ENCODE data around the gene CASP14. TPM values are rescaled to one million over a fixed set of nuclear protein-coding genes. Genes with fewer than 3 reads are reported as not detected.

The CASP14 gene
- total and polyA plus RNA-seq, 8 donors: not detected

- no peak overlapping the region for H3K4me3 ChIP-seq
- DNase-seq: no peak
- H3K27me3 ChIP-seq: peaks cover 0 to 4% (median 0%) of the 10 kb centered on the region in 3 donors
- H3K27ac ChIP-seq: no peak overlapping the region
- no peaks in the 10 kb centered on the region for H3K36me3 ChIP-seq
- no peak for TF ChIP-seq EP300 (IDR thresholded peaks at IDR 0.05)
- TF ChIP-seq POLR2A (IDR thresholded peaks at IDR 0.05): no peak
- no peak for TF ChIP-seq POLR2AphosphoS5 (IDR thresholded peaks at IDR 0.05)
- no peak for TF ChIP-seq CTCF (IDR thresholded peaks at IDR 0.05)
- peaks cover 2 to 8% (median 5%) of the 10 kb centered on the region in 4 donors for H3K9me3 ChIP-seq
- intact Hi-C loops (cut with DNase I; ENCODE audit: low total_unique reads): no loop called here
- WGBS, 5 donors: 74 to 83% (median 81%) methylated on average over 10 of the region's 10 CpGs
- H3K4me1 ChIP-seq: no peaks in the 10 kb centered on the region
Observed at GRCh38 chr19:15098460-15098859, 49.2 kb downstream of the CASP14 start.

- TF ChIP-seq EP300 (IDR thresholded peaks at IDR 0.05) (no peak), POLR2A (IDR thresholded peaks at IDR 0.05) (no peak), CTCF (IDR thresholded peaks at IDR 0.05) (no peak), POLR2AphosphoS5 (IDR thresholded peaks at IDR 0.05) (no peak)
- Histone ChIP-seq H3K4me3 (no peak overlapping the region), H3K4me1 (no peaks in the 10 kb centered on the region), H3K27me3 (peaks cover 0 to 4% (median 0%) of the 10 kb centered on the region in 3 donors), H3K9me3 (peaks cover 5 to 15% (median 11%) of the 10 kb centered on the region in 4 donors), H3K27ac (no peak overlapping the region), H3K36me3 (no peaks in the 10 kb centered on the region)
- intact Hi-C loops (cut with DNase I; ENCODE audit: low total_unique reads): no loop called here
- no peak for DNase-seq
- WGBS, 5 donors: 80 to 91% (median 88%) methylated on average over 3 of the region's 3 CpGs
Observed at GRCh38 chr19:15099017-15099582, 49.8 kb downstream of the CASP14 start.

- Histone ChIP-seq H3K9me3 (peaks cover 5 to 27% (median 20%) of the 10 kb centered on the region in 4 donors), H3K4me3 (no peak overlapping the region), H3K4me1 (peaks cover 0 to 3% (median under 1%) of the 10 kb centered on the region in 4 donors), H3K27me3 (peaks cover 0 to 11% (median 0%) of the 10 kb centered on the region in 3 donors), H3K36me3 (no peaks in the 10 kb centered on the region), H3K27ac (no peak overlapping the region)
- 58 to 61% (median 60%) methylated on average over 3 of the region's 3 CpGs for WGBS, 5 donors
- intact Hi-C loops (cut with DNase I; ENCODE audit: low total_unique reads): no loop called here
- peak in 4 of 7 experiments; percentile 47 to 62 (median 50) for TF ChIP-seq CTCF (IDR thresholded peaks at IDR 0.05)
- TF ChIP-seq POLR2A (IDR thresholded peaks at IDR 0.05): no peak
- TF ChIP-seq POLR2AphosphoS5 (IDR thresholded peaks at IDR 0.05): no peak
- peak; percentile 52 to 61 for DNase-seq
Observed at GRCh38 chr19:15101479-15102082, 52.3 kb downstream of the CASP14 start.

- no peak for DNase-seq
- Histone ChIP-seq H3K4me1 (peaks cover 0 to 25% (median 15%) of the 10 kb centered on the region in 4 donors), H3K36me3 (peaks cover 0 to under 1% (median under 1%) of the 10 kb centered on the region in 4 donors), H3K9me3 (peaks cover 5 to 27% (median 20%) of the 10 kb centered on the region in 4 donors), H3K27ac (no peak overlapping the region), H3K27me3 (peaks cover 0 to 34% (median 5%) of the 10 kb centered on the region in 3 donors), H3K4me3 (no peak overlapping the region)
- TF ChIP-seq EP300 (IDR thresholded peaks at IDR 0.05): no peak
- TF ChIP-seq CTCF (IDR thresholded peaks at IDR 0.05): no peak
- no peak for TF ChIP-seq POLR2AphosphoS5 (IDR thresholded peaks at IDR 0.05)
- no peak for TF ChIP-seq POLR2A (IDR thresholded peaks at IDR 0.05)
- intact Hi-C loops (cut with DNase I; ENCODE audit: low total_unique reads): no loop called here
- 72 to 94% (median 82%) methylated on average over 1 of the region's 1 CpG for WGBS, 5 donors
Observed at GRCh38 chr19:15104003-15104402, 54.7 kb downstream of the CASP14 start.
